ENCODE data around the gene CD1E. TPM values are rescaled to one million over a fixed set of nuclear protein-coding genes. Genes with fewer than 3 reads are reported as not detected.
"Not testable (repeated sequence)": the region's sequence is repeated elsewhere in the genome, so short reads cannot be mapped to it uniquely, and the experiment has no call there.

Gene CD1E
- polyA plus RNA-seq, 2 donors: 0.16 to 2.2 TPM

DNA sequence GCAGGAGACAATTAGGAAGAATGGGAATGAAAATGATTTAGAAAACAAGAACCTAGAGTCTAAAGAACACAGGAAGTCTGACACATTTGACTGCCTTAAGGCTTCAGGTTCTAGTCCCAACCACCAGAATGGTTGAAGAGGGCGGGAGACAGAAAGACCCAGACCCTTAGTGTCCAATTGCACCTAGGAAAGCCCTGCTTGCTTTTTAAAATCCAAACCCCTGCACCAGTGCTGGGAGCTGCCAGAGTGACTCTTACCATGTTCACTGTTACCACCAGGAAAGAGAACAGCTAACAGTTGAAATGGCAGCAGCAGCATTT lies 22.6 kb upstream of the CD1E start:
- Histone ChIP-seq H3K4me3 (ENCODE audit: low read depth in 1 of 2, low read length in 2 of 2) (no peak overlapping the region), H3K36me3 (ENCODE audit: control insufficient read depth in 2 of 2, insufficient read depth in 2 of 2, low read length in 1 of 2) (no peaks in the 10 kb centered on the region), H3K4me1 (ENCODE audit: control insufficient read depth in 2 of 2, insufficient read depth in 2 of 2, low read length in 1 of 2) (no peaks in the 10 kb centered on the region), H3K9me3 (ENCODE audit: control insufficient read depth in 2 of 2, insufficient read depth in 1 of 2, low read depth in 1 of 2, low read length in 1 of 2) (no peaks in the 10 kb centered on the region), H3K27me3 (ENCODE audit: control insufficient read depth in 1 of 2, insufficient read depth in 2 of 2, low read length in 2 of 2) (no peaks in the 10 kb centered on the region), H3K27ac (ENCODE audit: low read depth in 2 of 2, low read length in 1 of 2) (no peak overlapping the region)
- WGBS, 2 donors: 78 to 82% methylated on average over 1 of the region's 1 CpG

DNA sequence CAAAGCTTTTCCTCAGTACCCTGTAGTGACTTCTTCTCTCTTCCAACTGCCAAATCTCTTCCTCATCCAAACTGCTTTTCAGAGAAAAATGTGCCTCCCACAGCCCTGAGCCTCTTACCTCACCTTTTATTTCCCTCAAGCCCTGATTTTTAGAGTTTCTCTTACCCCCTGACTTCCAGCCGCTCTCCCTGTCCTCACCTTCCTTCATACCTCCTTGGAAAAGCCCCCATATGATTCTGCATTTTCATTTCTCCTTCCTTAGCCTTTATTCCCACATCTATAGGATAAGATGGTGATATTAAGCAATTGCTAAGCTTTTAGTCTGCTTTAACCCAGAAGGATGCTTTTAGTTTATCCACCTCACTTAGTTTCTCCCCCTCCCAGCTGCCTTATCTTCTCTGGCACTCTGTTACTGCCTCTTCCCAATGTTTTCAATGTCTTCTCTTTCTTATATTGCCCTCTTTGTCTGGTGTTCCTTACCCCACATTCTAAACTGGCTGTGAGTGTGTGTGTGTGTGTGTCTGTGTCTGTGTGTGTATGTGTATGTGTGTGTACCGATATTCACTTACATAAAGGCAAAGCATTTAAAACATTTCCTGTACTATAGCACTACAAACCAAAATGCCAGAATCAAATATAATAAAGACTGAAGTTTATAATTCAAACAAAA lies 22.1 kb upstream of the CD1E start, which contains the start of gene CD1B:
Gene CD1B, minus strand, starts transcription at position 51 of the 670 bp plus-strand sequence. CDS start 108 bp downstream, outside the sequence.
- H3K27me3 ChIP-seq (ENCODE audit: control insufficient read depth in 1 of 2, insufficient read depth in 2 of 2, low read length in 2 of 2): no peaks in the 10 kb centered on the region
- no peaks in the 10 kb centered on the region for H3K9me3 ChIP-seq (ENCODE audit: control insufficient read depth in 2 of 2, insufficient read depth in 1 of 2, low read depth in 1 of 2, low read length in 1 of 2)
- no peak within 1 kb of the TSS for H3K27ac ChIP-seq (ENCODE audit: low read depth in 2 of 2, low read length in 1 of 2)
- H3K4me3 ChIP-seq (ENCODE audit: low read depth in 1 of 2, low read length in 2 of 2): no peak within 1 kb of the TSS
- 89 to 93% methylated on average over 2 of the region's 2 CpGs for WGBS, 2 donors
- H3K36me3 ChIP-seq (ENCODE audit: control insufficient read depth in 2 of 2, insufficient read depth in 2 of 2, low read length in 1 of 2): no peaks in the 10 kb centered on the region
- H3K4me1 ChIP-seq (ENCODE audit: control insufficient read depth in 2 of 2, insufficient read depth in 2 of 2, low read length in 1 of 2): no peaks in the 10 kb centered on the region

DNA sequence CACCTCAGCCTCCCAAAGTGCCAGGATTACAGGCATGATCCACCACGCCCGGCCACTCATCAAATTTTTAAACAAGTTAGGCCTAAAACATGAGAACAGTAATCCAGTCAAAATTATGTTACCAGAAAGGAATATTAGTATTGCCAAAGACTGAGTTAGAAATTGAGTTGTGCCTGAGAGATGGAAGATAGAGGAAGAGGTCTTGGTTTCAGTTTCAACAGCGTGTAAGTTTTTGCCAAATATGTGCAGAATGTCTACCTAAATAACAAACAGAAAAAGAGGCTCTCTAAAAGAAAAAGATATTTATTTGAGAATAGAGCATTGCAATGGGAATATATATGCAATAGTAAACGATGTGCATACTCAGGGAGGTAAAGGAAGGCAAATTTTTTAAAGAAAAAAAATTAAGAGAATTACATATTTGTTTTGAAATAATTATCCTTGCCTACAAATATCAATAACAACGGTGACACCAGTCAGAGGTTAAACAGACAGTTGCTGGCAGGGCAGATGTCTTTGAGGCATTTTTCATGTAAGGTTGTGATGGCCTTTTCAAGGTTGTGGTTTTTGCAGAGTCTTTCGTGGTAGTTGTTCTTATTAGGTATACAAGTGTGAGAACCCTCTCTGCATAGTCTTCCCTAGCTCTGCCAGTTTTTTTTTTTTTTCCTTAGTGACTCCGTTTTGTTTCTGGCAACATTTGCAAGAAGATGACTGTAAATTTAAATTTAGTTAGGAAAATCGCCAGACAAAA lies 20.1 kb upstream of the CD1E start:
- WGBS, 2 donors: 62 to 69% methylated on average over 8 of the region's 8 CpGs
- no peak overlapping the region for H3K4me3 ChIP-seq (ENCODE audit: low read depth in 1 of 2, low read length in 2 of 2)

DNA sequence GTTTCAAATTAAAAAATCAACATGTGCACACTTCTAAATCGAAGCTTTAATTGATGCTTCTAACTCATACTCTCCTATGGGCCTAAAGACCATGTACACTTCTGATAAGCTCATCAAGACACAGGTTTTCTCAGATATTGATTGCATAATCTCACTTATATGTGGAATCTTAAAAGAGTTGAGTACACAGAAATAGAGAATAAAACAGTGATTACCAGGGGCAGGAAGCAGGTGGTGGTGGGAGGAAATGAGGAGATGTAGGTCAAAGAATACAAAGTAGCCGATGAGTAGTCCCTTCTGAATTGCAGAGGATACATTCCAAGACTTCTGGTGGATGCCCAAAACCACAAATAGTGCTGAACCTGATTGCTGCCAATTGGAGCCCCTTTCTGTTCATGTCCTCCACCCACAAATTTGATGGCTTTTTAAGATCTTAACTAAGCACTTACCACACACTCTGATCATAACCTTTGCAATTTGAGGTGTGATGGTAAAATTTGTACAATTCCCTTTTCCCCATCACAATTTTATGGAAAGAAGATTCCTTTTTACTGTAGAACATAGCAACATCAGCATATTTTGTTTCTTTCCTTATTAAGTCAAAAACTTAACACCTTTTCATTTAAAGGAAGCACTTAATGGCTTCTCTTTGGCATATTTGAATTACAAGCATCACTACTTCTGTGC lies 19.0 kb upstream of the CD1E start:
- no peaks in the 10 kb centered on the region for H3K27me3 ChIP-seq (ENCODE audit: control insufficient read depth in 1 of 2, insufficient read depth in 2 of 2, low read length in 2 of 2)
- WGBS, 2 donors: 36 to 50% methylated on average over 2 of the region's 2 CpGs
- H3K4me1 ChIP-seq (ENCODE audit: control insufficient read depth in 2 of 2, insufficient read depth in 2 of 2, low read length in 1 of 2): no peaks in the 10 kb centered on the region
- no peaks in the 10 kb centered on the region for H3K36me3 ChIP-seq (ENCODE audit: control insufficient read depth in 2 of 2, insufficient read depth in 2 of 2, low read length in 1 of 2)
- H3K9me3 ChIP-seq (ENCODE audit: control insufficient read depth in 2 of 2, insufficient read depth in 1 of 2, low read depth in 1 of 2, low read length in 1 of 2): no peaks in the 10 kb centered on the region
- H3K27ac ChIP-seq (ENCODE audit: low read depth in 2 of 2, low read length in 1 of 2): no peak overlapping the region
- H3K4me3 ChIP-seq (ENCODE audit: low read depth in 1 of 2, low read length in 2 of 2): no peak overlapping the region

More for the DNA sequence above, 20.1 kb upstream of the CD1E start:
- Histone ChIP-seq H3K27ac (ENCODE audit: low read depth in 2 of 2, low read length in 1 of 2) (no peak overlapping the region), H3K9me3 (ENCODE audit: control insufficient read depth in 2 of 2, insufficient read depth in 1 of 2, low read depth in 1 of 2, low read length in 1 of 2) (no peaks in the 10 kb centered on the region), H3K4me1 (ENCODE audit: control insufficient read depth in 2 of 2, insufficient read depth in 2 of 2, low read length in 1 of 2) (no peaks in the 10 kb centered on the region), H3K27me3 (ENCODE audit: control insufficient read depth in 1 of 2, insufficient read depth in 2 of 2, low read length in 2 of 2) (no peaks in the 10 kb centered on the region), H3K36me3 (ENCODE audit: control insufficient read depth in 2 of 2, insufficient read depth in 2 of 2, low read length in 1 of 2) (no peaks in the 10 kb centered on the region)

DNA sequence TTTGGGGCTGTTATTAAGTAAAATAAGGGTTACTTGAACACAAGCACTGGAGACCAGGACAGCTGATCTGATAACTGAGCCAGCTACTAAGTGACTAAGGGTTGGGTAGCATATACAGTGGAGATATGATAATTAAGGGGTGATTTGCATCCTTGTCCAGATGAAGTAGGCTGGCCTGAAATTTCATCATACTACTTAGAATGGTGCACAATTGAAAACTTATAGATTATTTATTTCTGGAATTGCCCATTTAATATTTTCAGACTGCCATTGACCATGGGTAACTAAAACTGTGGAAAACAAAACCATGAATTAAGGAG lies 18.5 kb upstream of the CD1E start:
- Histone ChIP-seq H3K27ac (ENCODE audit: low read depth in 2 of 2, low read length in 1 of 2) (no peak overlapping the region), H3K4me1 (ENCODE audit: control insufficient read depth in 2 of 2, insufficient read depth in 2 of 2, low read length in 1 of 2) (no peaks in the 10 kb centered on the region), H3K36me3 (ENCODE audit: control insufficient read depth in 2 of 2, insufficient read depth in 2 of 2, low read length in 1 of 2) (no peaks in the 10 kb centered on the region), H3K4me3 (ENCODE audit: low read depth in 1 of 2, low read length in 2 of 2) (no peak overlapping the region), H3K27me3 (ENCODE audit: control insufficient read depth in 1 of 2, insufficient read depth in 2 of 2, low read length in 2 of 2) (no peaks in the 10 kb centered on the region), H3K9me3 (ENCODE audit: control insufficient read depth in 2 of 2, insufficient read depth in 1 of 2, low read depth in 1 of 2, low read length in 1 of 2) (no peaks in the 10 kb centered on the region)

DNA sequence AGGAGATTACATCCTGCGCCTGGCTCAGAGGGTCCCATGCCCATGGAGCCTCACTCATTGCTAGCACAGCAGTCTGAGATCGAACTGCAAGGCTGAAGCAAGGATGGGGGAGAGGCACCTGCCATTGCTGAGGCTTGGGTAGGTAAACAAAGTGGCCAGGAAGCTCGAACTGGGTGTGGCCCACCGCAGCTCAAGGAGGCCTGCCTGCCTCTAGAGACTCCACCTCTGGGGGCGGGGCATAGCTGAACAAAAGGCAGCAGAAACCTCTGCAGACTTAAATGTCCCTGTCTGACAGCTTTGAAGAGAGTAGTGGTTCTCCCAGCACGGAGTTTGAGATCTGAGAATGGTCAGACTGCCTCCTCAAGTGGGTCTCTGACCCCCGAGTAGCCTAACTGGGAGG lies 17.3 kb upstream of the CD1E start:
- not testable (repeated sequence) for H3K27me3 ChIP-seq (ENCODE audit: control insufficient read depth in 1 of 2, insufficient read depth in 2 of 2, low read length in 2 of 2); H3K4me1 ChIP-seq (ENCODE audit: control insufficient read depth in 2 of 2, insufficient read depth in 2 of 2, low read length in 1 of 2)

DNA sequence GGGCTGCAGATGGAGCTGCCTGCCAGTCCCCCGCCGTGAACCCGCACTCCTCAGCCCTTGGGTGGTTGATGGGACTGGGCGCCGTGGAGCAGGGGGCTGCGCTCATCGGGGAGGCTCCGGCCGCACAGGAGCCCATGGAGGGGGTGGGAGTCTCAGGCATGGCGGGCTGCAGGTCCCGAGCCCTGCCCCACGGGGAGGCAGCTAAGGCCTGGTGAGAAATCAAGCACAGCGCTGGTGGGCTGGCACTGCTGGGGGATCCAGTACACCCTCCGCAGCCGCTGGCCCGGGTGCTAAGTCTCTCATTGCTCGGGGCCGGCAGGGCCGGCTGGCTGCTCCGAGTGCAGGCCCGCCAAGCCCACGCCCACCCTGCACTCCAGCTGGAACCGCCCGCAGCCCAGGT lies 4.7 kb upstream of the CD1E start:
- H3K9me3 ChIP-seq (ENCODE audit: control insufficient read depth in 2 of 2, insufficient read depth in 1 of 2, low read depth in 1 of 2, low read length in 1 of 2); H3K4me1 ChIP-seq (ENCODE audit: control insufficient read depth in 2 of 2, insufficient read depth in 2 of 2, low read length in 1 of 2): not testable (repeated sequence)
- whole genome bisulfite sequencing, 2 donors: 95 to 98% methylated on average over 14 to 24 of the region's 24 CpGs

More for the DNA sequence above, 17.3 kb upstream of the CD1E start:
- not testable (repeated sequence) for H3K36me3 ChIP-seq (ENCODE audit: control insufficient read depth in 2 of 2, insufficient read depth in 2 of 2, low read length in 1 of 2); H3K4me3 ChIP-seq (ENCODE audit: low read depth in 1 of 2, low read length in 2 of 2); H3K9me3 ChIP-seq (ENCODE audit: control insufficient read depth in 2 of 2, insufficient read depth in 1 of 2, low read depth in 1 of 2, low read length in 1 of 2); H3K27ac ChIP-seq (ENCODE audit: low read depth in 2 of 2, low read length in 1 of 2)
- 49 to 54% methylated on average over 7 of the region's 7 CpGs for WGBS, 2 donors

DNA sequence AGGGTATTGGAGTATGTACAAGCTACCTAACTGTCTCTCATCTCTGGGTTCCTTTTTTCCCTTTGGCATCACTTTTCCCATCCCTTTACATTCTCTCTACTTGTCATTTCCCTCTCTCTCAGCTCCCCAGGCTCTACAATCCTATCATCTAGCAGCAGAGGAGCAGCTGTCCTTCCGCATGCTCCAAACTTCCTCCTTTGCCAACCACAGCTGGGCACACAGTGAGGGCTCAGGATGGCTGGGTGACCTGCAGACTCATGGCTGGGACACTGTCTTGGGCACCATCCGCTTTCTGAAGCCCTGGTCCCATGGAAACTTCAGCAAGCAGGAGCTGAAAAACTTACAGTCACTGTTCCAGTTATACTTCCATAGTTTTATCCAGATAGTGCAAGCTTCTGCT lies 561 bp downstream of the CD1E start:
- H3K36me3 ChIP-seq (ENCODE audit: control insufficient read depth in 2 of 2, insufficient read depth in 2 of 2, low read length in 1 of 2): no peaks in the 10 kb centered on the region
- 69 to 70% methylated on average over 2 of the region's 2 CpGs for WGBS, 2 donors
- H3K4me3 ChIP-seq (ENCODE audit: low read depth in 1 of 2, low read length in 2 of 2): no peak overlapping the region
- no peak overlapping the region for H3K27ac ChIP-seq (ENCODE audit: low read depth in 2 of 2, low read length in 1 of 2)
- no peaks in the 10 kb centered on the region for H3K4me1 ChIP-seq (ENCODE audit: control insufficient read depth in 2 of 2, insufficient read depth in 2 of 2, low read length in 1 of 2)
- no peaks in the 10 kb centered on the region for H3K9me3 ChIP-seq (ENCODE audit: control insufficient read depth in 2 of 2, insufficient read depth in 1 of 2, low read depth in 1 of 2, low read length in 1 of 2)
- H3K27me3 ChIP-seq (ENCODE audit: control insufficient read depth in 1 of 2, insufficient read depth in 2 of 2, low read length in 2 of 2): no peaks in the 10 kb centered on the region

More for the DNA sequence above, 4.7 kb upstream of the CD1E start:
- H3K36me3 ChIP-seq (ENCODE audit: control insufficient read depth in 2 of 2, insufficient read depth in 2 of 2, low read length in 1 of 2); H3K27ac ChIP-seq (ENCODE audit: low read depth in 2 of 2, low read length in 1 of 2); H3K27me3 ChIP-seq (ENCODE audit: control insufficient read depth in 1 of 2, insufficient read depth in 2 of 2, low read length in 2 of 2); H3K4me3 ChIP-seq (ENCODE audit: low read depth in 1 of 2, low read length in 2 of 2): not testable (repeated sequence)

DNA sequence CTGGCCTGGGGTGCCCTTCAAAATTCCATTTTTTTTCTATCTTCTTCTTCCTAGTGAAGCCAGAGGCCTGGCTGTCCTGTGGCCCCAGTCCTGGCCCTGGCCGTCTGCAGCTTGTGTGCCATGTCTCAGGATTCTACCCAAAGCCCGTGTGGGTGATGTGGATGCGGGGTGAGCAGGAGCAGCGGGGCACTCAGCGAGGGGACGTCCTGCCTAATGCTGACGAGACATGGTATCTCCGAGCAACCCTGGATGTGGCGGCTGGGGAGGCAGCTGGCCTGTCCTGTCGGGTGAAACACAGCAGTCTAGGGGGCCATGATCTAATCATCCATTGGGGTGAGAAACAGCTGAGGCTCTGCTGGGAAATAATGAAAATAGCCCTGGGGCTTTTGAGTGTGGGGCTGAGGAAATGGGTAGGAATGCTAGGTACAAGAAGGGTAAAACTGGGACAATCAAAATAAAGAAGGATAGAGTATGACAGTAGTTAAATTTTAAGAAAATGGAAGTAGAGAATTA lies 2.1 kb downstream of the CD1E start:
- H3K4me3 ChIP-seq (ENCODE audit: low read depth in 1 of 2, low read length in 2 of 2): no peak overlapping the region
- H3K4me1 ChIP-seq (ENCODE audit: control insufficient read depth in 2 of 2, insufficient read depth in 2 of 2, low read length in 1 of 2): no peaks in the 10 kb centered on the region
- whole genome bisulfite sequencing, 2 donors: 79 to 82% methylated on average over 10 of the region's 10 CpGs
- no peaks in the 10 kb centered on the region for H3K36me3 ChIP-seq (ENCODE audit: control insufficient read depth in 2 of 2, insufficient read depth in 2 of 2, low read length in 1 of 2)
- H3K27me3 ChIP-seq (ENCODE audit: control insufficient read depth in 1 of 2, insufficient read depth in 2 of 2, low read length in 2 of 2): no peaks in the 10 kb centered on the region
- no peaks in the 10 kb centered on the region for H3K9me3 ChIP-seq (ENCODE audit: control insufficient read depth in 2 of 2, insufficient read depth in 1 of 2, low read depth in 1 of 2, low read length in 1 of 2)
- no peak overlapping the region for H3K27ac ChIP-seq (ENCODE audit: low read depth in 2 of 2, low read length in 1 of 2)
